Endothelial cell of hepatic sinusoid (primary cell): Measurements from ENCODE around the gene ALPK3.

Experiments used
- in situ Hi-C: cut with HindIII; loops from 2 replicates; pipeline ENCODE4 v1.10.0; 2017; ENCODE audit warnings: low sequenced_read_pairs

The ALPK3 gene

GRCh38 chr15:84840741-84841429 lies 23.7 kb downstream of the ALPK3 start:
- in situ Hi-C loops, result loop anchor here (25.0 kb wide), 1 partner anchor 296 kb away; no protein-coding TSS in a partner anchor

GRCh38 chr15:84842781-84843180 lies 25.6 kb downstream of the ALPK3 start:
- in situ Hi-C loops, result loop anchor here (25.0 kb wide), 1 partner anchor 295 kb away; no protein-coding TSS in a partner anchor

DNA sequence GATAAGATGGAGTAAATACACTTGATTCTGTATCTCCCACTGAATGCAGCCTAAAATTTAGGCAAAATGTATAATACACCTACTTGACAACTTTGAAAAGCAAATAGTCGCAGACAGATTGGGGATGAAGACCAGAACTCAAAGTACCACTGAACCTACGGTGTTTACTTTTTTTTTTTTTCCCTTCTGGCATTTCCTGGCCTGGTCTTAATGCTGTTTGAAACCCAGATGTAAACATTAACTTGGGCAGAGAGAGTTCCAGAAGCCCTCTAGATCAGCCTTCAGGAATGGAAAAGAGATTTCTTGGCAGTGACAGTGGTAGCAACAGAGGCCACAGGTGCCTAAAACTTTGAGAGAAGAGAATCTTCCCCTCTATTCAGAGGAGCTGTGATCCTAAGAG lies 27.8 kb downstream of the ALPK3 start:
- in situ Hi-C loops, result loop anchor here (25.0 kb wide), 1 partner anchor 292 kb away; no protein-coding TSS in a partner anchor

GRCh38 chr15:84845631-84846030 lies 28.5 kb downstream of the ALPK3 start:
- in situ Hi-C loops, result loop anchor here (25.0 kb wide), 1 partner anchor 292 kb away; no protein-coding TSS in a partner anchor

GRCh38 chr15:84846269-84846668 lies 29.1 kb downstream of the ALPK3 start:
- in situ Hi-C loops, result loop anchor here (25.0 kb wide), 1 partner anchor 291 kb away; no protein-coding TSS in a partner anchor

DNA sequence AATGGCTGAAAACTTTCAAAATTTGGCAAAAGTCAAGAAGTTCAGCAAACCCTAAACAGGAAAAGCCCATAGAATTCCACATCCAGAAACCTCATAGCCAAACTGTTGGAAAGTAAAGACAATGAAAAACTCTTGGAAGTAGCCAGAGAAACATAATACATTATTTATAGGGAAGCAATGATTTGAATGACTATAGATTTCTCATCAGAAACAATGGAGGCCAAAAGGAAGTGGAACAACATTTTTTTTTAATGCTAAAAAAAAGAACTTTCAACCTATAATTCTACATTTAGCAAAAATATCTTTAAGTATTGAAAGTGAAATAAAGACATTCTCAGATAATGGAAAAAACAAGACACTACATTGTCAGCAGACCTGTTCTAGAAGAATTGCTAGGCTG lies 30.2 kb downstream of the ALPK3 start:
- in situ Hi-C loops, result loop anchor here (25.0 kb wide), 1 partner anchor 290 kb away; no protein-coding TSS in a partner anchor

DNA sequence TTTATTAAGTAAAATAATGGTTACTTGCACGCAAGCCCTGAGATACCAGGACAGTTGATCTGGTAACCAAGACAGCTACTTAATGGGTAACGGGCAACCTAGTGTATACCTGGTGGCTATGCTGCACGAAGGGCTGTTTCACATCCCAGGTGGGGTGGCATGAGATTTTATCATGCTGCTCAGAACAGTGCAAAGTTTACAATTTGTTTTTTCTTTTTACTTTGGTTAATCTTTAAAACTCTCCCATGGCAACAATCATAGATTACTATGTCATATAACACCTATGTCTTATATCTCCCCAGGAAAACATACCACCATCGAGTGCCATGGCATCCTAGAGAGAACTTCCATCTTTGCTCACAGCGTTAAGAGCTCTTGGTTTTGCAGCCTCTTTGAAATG lies 35.1 kb downstream of the ALPK3 start:
- in situ Hi-C loops, result no loop called here

DNA sequence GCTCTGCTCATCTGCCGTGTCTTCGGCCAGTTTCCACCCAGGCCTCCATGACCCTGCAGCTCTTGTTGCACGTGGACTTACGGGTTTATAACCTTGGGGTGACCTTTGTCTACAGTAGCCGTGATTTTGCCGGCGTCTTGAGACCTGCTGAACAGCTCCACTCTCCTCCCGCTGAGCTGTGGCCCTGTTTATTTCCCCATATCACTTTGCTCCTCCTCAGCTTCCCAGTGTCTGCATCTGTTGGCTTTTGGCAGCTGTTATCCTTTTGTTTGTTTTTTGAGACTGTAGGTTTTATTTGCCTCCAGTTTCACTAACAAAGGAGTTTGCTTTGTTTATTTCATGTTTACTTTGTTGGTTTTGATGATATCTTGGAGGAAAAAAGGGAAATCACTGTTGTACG lies 38.0 kb downstream of the ALPK3 start:
- in situ Hi-C loops, result no loop called here

- in situ Hi-C loops, result no loop called here
Measured at GRCh38 chr15:84855765-84856164, 38.6 kb downstream of the ALPK3 start.

DNA sequence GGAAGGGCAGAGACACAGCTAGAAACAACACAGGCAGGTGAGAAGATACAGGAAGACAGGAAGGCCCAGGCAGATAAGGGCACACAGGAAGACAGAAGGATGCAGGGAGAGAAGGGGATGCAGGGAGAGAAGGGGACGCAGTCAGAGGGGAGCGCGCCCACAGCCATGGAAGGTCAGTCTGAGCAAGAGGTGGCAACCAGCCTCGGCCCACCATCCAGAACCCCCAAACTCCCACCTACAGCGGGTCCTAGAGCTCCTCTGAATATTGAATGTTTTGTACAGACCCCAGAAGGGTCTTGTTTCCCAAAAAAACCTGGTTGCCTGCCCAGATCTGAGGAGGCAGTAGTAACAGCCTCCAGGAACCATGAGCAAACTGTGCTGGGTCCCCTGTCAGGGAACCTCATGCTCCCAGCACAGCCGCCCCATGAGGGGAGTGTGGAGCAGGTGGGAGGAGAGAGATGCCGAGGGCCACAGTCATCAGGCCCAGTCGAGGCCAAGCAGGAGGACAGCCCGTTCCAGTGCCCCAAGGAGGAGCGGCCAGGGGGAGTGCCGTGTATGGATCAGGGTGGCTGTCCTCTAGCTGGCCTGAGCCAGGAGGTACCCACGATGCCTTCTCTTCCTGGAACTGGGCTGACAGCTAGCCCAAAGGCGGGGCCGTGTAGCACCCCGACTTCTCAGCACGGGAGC lies 39.7 kb downstream of the ALPK3 start:
- in situ Hi-C loops, result no loop called here

GRCh38 chr15:84857418-84858004 lies 40.4 kb downstream of the ALPK3 start:
- in situ Hi-C loops, result no loop called here

DNA sequence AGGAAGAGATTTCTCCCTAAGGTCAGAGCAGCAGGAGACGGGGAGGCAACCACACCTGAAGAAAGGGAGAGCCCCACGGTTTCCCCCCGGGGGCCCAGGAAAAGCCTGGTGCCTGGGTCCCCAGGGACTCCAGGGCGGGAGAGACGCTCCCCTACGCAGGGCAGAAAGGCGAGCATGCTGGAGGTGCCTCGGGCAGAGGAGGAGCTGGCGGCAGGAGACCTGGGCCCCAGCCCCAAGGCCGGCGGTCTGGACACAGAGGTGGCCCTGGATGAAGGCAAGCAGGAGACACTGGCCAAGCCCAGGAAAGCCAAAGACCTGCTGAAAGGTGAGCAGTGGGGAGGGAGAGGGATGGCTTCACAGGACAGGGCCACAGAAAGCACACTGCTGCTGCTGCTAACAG lies 41.1 kb downstream of the ALPK3 start:
- in situ Hi-C loops, result no loop called here

GRCh38 chr15:84859144-84859543 lies 42.0 kb downstream of the ALPK3 start:
- in situ Hi-C loops, result no loop called here

DNA sequence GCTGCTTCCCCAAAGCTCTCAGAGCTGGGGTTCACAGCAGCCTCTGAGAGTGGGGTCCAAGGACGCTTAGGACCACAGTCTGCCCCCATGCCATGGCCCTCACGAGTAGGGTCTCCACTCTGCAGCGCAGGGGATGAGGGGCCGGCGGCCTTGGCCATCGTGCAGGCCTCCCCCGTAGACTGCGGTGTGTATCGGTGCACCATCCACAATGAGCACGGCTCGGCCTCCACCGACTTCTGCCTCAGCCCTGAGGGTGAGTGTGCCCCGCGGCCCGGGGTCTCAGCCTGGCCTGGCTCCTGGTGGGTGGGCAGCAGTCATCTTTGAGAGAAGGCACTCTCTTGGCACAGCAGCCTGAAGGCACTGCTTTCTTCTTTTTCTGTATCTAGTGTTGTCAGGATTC lies 42.5 kb downstream of the ALPK3 start:
- in situ Hi-C loops, result no loop called here

DNA sequence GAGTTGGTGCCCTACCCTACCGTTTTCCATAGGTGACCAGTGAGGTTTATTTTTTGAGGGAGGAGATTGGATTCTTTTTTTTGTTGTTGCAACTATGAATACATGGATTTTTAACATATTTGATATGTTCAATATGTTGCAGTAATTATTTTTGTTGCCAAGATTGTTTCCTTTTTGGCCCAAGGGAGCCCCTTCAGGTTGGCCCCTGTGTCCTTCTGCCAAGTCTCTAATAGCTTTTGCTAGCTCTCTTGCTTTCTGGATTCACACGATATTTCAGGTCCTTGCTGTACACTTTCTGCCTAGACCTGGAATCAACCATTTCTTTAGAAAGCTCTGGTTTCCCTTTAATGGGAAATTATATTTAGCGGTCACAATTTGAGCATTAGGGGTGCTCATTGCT lies 44.6 kb downstream of the ALPK3 start:
- in situ Hi-C loops, result no loop called here

DNA sequence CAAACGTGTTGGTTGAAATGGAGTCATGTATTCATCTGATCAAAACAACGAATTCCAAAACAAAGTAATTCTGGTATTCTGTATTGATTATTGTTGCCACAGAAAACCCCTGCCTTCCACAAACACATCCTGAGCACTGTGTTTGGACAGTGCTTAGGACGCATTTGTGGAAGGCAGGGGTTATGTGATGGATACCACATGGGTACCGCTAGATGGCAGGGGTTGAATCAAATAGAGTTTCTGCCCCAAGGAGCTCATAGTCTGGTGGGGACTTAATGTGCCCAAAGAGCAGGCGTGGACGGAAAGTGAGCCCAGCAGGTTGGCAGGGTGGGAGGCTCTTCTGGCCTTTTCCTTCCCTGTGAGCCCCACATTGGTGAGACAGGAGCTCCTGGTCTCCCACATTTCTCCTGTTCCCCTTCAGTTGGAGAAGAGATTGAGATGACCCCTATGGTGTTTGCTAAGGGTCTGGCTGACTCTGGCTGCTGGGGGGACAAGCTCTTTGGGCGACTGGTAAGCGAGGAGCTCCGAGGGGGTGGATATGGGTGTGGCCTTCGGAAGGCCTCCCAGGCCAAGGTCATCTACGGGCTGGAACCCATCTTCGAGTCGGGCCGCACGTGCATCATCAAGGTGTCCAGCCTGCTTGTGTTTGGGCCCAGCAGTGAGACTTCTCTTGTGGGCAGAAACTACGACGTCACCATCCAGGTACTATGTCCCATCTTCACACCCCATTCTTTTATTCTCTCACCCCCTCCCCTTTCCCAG lies 45.2 kb downstream of the ALPK3 start:
- in situ Hi-C loops, result no loop called here

DNA sequence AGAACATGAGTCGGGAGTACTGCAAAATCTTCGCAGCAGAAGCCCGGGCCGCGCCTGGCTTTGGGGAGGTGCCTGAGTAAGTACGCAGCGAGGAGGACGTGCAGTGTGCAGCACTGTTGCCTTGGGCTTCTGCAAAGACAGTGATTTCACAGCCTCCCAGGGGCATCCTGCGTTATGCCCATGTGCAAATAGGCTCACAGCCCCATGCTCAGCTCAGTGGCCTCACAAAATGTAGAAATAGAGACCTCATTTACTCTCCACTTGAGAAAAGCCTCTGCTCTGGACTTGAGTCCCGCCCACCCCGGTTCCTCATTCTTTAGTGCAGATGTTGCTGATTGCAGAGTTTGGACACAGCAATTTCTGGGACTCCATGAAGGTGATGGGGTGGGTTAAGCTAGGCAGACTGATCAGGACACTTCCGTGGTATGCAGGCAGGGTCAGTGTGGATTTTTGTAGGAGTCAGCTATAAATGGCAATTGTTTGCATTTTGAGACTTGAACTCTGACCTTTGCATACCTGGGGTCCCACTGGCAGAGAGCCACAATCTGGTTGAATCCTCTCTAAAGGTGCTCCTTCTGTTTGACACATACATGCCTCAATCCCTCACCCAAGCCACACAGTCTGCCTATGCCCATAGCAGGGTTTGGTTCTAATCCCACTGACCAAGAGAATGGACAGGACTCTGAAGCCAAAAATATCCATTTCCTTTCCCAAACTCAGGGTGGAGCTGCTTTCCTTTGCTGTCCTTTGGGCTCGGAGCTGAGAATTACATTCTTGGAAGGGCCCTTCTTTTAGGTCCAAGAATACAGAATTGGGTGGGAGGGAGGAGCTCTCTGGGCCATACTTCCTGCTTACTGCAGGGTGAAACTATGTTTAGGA lies 46.6 kb downstream of the ALPK3 start:
- in situ Hi-C loops, result no loop called here

DNA sequence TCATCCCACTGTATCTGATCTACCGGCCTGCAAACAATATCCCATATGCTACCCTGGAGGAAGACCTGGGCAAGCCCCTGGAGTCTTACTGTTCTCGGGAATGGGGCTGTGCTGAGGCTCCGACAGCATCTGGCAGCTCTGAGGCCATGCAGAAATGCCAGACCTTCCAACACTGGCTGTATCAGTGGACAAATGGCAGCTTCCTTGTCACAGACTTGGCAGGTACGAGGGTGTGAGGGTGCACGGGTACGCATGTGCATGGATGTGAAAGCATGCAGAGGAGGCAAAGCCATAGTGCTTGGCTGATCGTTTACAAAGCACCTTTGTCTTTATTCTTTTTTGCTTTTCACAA lies 47.3 kb downstream of the ALPK3 start:
- in situ Hi-C loops, result no loop called here

DNA sequence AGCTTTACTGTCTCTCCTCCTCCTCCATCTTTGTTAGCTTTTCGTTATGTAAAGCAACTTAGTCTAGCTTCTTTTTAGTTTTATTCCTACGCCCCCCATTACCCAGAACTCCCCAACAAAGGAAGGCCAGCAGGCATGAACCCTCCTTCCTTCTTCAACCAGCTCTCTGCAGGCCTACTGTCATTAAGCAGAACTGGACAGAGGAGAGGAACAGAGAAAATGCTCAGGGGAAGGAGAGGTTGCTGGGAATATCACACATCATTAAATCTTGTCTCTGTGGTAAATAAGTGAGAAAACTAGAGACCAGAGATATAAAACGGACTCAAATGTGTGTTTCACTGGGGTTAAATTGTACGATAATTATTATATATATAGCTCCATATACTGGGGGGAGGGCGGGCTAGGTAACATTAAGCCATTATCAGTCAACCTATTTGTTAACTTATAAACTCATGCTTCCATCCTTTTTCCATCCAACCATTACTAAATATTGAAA lies 48.0 kb downstream of the ALPK3 start:
- in situ Hi-C loops, result no loop called here
